Mammary epithelial cell (primary cell): ENCODE results near the gene FXYD6.

Experiments
- EZH2 ChIP-seq: IDR thresholded peaks from 2 replicates; pipeline ENCODE4 v1.6.1; 2012; ENCODE audit warnings: low read length, inconsistent platforms, borderline replicate concordance
- TF ChIP-seq, protein P1 (sequence below), 2 donors: IDR thresholded peaks in 1 of 2; conservative IDR thresholded peaks in 1 of 2; 2 replicates each; pipeline ENCODE4 v1.5.1; 2011 to 2012; ENCODE audit warnings: inconsistent platforms in 2 of 2, low read length in 2 of 2, mild to moderate bottlenecking in 2 of 2, control low read depth in 1 of 2, low read depth in 1 of 2; ENCODE audit not compliant: insufficient read depth in 1 of 2; ENCODE audit errors: extremely low read depth in 1 of 2

DNA sequence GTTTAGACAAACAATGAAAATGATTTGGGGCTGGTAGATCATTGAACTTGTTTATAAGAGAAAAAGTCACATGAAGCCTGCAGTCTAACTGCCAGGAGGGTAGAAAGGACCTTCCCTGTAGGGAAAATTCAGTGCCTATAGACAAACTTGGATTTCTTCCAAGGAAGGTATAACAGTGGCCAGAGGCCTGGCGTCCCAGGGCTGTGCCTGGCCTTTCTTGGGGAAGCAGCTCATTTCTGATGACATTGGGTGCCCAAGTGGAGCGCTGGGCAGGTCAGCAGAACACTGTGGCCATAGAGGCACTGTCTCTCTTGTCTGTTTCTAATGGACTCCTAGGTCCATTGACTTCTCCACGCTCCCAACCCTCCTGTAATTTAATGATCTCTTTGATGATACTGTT lies 6.6 kb upstream of the FXYD6 start:
- TF ChIP-seq, protein P1, sequence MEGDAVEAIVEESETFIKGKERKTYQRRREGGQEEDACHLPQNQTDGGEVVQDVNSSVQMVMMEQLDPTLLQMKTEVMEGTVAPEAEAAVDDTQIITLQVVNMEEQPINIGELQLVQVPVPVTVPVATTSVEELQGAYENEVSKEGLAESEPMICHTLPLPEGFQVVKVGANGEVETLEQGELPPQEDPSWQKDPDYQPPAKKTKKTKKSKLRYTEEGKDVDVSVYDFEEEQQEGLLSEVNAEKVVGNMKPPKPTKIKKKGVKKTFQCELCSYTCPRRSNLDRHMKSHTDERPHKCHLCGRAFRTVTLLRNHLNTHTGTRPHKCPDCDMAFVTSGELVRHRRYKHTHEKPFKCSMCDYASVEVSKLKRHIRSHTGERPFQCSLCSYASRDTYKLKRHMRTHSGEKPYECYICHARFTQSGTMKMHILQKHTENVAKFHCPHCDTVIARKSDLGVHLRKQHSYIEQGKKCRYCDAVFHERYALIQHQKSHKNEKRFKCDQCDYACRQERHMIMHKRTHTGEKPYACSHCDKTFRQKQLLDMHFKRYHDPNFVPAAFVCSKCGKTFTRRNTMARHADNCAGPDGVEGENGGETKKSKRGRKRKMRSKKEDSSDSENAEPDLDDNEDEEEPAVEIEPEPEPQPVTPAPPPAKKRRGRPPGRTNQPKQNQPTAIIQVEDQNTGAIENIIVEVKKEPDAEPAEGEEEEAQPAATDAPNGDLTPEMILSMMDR (conservative IDR thresholded peaks at IDR 0.05 in 1 of 2, IDR thresholded peaks at IDR 0.05 in 1 of 2; ENCODE audit: extremely low read depth in 1 of 2, insufficient read depth in 1 of 2, low read depth in 1 of 2, low read length in 2 of 2), result no peak
- no peak for TF ChIP-seq EZH2
